GM18868 (cell line): ENCODE results near the gene VSTM2L.

Source experiments
- ATAC-seq: cut with Tn5 transposase; IDR thresholded peaks from one replicate; pipeline ENCODE4 v1.9.1; 2021; ENCODE audit warnings: mild to moderate bottlenecking, moderate library complexity; ENCODE audit not compliant: unreplicated experiment

The VSTM2L gene

GRCh38 chr20:37899105-37900045, 3.6 kb upstream of the VSTM2L start:
- no peak for ATAC-seq

GRCh38 chr20:37901240-37901639, 1.7 kb upstream of the VSTM2L start:
- no peak for ATAC-seq

- no peak for ATAC-seq
Observed at GRCh38 chr20:37901654-37902503, 1.0 kb upstream of the VSTM2L start.

GRCh38 chr20:37903317-37904007, 535 bp downstream of the VSTM2L start:
- no peak for ATAC-seq

GRCh38 chr20:37904008-37904642, 1.2 kb downstream of the VSTM2L start:
- no peak for ATAC-seq

- no peak for ATAC-seq
Observed at GRCh38 chr20:37904845-37905373, 2.0 kb downstream of the VSTM2L start.

- ATAC-seq: no peak
Observed at GRCh38 chr20:37905671-37906613, 3.0 kb downstream of the VSTM2L start.

- no peak for ATAC-seq
Observed at GRCh38 chr20:37907330-37907676, 4.4 kb downstream of the VSTM2L start.

- ATAC-seq: no peak
Observed at GRCh38 chr20:37907677-37908401, 4.9 kb downstream of the VSTM2L start.

- ATAC-seq: no peak
Observed at GRCh38 chr20:37911261-37911660, 8.3 kb downstream of the VSTM2L start.

- ATAC-seq: no peak
Observed at GRCh38 chr20:37911838-37912281, 8.9 kb downstream of the VSTM2L start.

GRCh38 chr20:37912874-37913273, 9.9 kb downstream of the VSTM2L start:
- no peak for ATAC-seq

GRCh38 chr20:37913567-37914366, 10.8 kb downstream of the VSTM2L start:
- no peak for ATAC-seq

GRCh38 chr20:37914367-37914671, 11.4 kb downstream of the VSTM2L start:
- no peak for ATAC-seq

- ATAC-seq: no peak
Observed at GRCh38 chr20:37914672-37915433, 11.9 kb downstream of the VSTM2L start.

GRCh38 chr20:37915434-37915787, 12.5 kb downstream of the VSTM2L start:
- ATAC-seq: no peak

GRCh38 chr20:37915800-37916570, 13.1 kb downstream of the VSTM2L start:
- no peak for ATAC-seq
